NCI-H1694 (cell line): Measurements from ENCODE around the gene NPM3.

ENCODE experiments used
- DNase-seq: peaks from one replicate; lab custom pipeline; 2025; lab: John Stamatoyannopoulos, UW

NPM3 gene

GRCh38 chr10:101782811-101783735, at the start of gene NPM3:
TSS of gene NPM3 (minus strand) at chr10:101783446. CDS start at chr10:101783390, 56 bp downstream.
- DNase-seq, result peak; percentile 45

GRCh38 chr10:101832325-101832771, 49.1 kb upstream of the NPM3 start:
- no peak for DNase-seq

- DNase-seq, result no peak
Observed at GRCh38 chr10:101831169-101831811, 48.0 kb upstream of the NPM3 start.

- peak; percentile 51 for DNase-seq
Observed at GRCh38 chr10:101830322-101831168, 47.3 kb upstream of the NPM3 start.

GRCh38 chr10:101829561-101830315, 46.5 kb upstream of the NPM3 start:
- DNase-seq, result no peak

GRCh38 chr10:101828766-101829551, 45.7 kb upstream of the NPM3 start:
- DNase-seq, result no peak

GRCh38 chr10:101827919-101828600, 44.8 kb upstream of the NPM3 start:
- DNase-seq, result no peak

GRCh38 chr10:101826852-101827434, 43.7 kb upstream of the NPM3 start:
- DNase-seq, result no peak

GRCh38 chr10:101824736-101825135, 41.5 kb upstream of the NPM3 start:
- DNase-seq, result no peak

- no peak for DNase-seq
Observed at GRCh38 chr10:101818872-101819633, 35.8 kb upstream of the NPM3 start.

- peak; percentile 97 for DNase-seq
Observed at GRCh38 chr10:101818119-101818871, 35.0 kb upstream of the NPM3 start, which contains the start of gene OGA. TSS of gene OGA (minus strand) at chr10:101818444. CDS start at chr10:101818022, 422 bp downstream.

- no peak for DNase-seq
Observed at GRCh38 chr10:101817337-101818118, 34.3 kb upstream of the NPM3 start.

- DNase-seq, result no peak
Observed at GRCh38 chr10:101816913-101817336, 33.7 kb upstream of the NPM3 start.

GRCh38 chr10:101816376-101816775, 33.1 kb upstream of the NPM3 start:
- DNase-seq, result no peak

- no peak for DNase-seq
Observed at GRCh38 chr10:101814466-101815071, 31.3 kb upstream of the NPM3 start.

GRCh38 chr10:101812606-101813005, 29.4 kb upstream of the NPM3 start:
- no peak for DNase-seq

GRCh38 chr10:101807158-101807557, 23.9 kb upstream of the NPM3 start:
- no peak for DNase-seq
